SK-N-SH (cell line): ENCODE data around the gene CXCR5.

Experiments used
- CTCF ChIP-seq: fragments of 200-600 bp; sonication (generic); IDR thresholded peaks from 2 replicates; pipeline ENCODE4 v1.6.1; 2017; ENCODE audit warnings: antibody characterized with exemption, mild to moderate bottlenecking, moderate library complexity
- EP300 ChIP-seq, 2 experiments: IDR thresholded peaks; 2 replicates each; pipeline versions ENCODE4 v1.4.0 to v1.6.1; 2012; ENCODE audit warnings: borderline replicate concordance in 1 of 2, low read depth in 1 of 2, low read length in 1 of 2
- FOXJ3 ChIP-seq: sonication (generic); formaldehyde crosslinking; IDR thresholded peaks from 2 replicates; pipeline ENCODE4 v1.5.1; 2020; ENCODE audit warnings: mild to moderate bottlenecking, missing genetic modification reagents
- POLR2AphosphoS5 ChIP-seq: IDR thresholded peaks from 2 replicates; pipeline ENCODE4 v1.6.1; 2012; ENCODE audit warnings: low read depth, low read length
- RAD21 ChIP-seq: IDR thresholded peaks from 2 replicates; pipeline ENCODE4 v1.6.1; 2012; ENCODE audit warnings: mild to moderate bottlenecking, low read length
- RCOR1 ChIP-seq: fragments of 150-350 bp; IDR thresholded peaks from 2 replicates; pipeline ENCODE4 v1.6.1; 2017; ENCODE audit warnings: antibody characterized with exemption, low read length
- SIN3A ChIP-seq: IDR thresholded peaks from 2 replicates; pipeline ENCODE4 v1.6.1; 2012; ENCODE audit warnings: low read depth, mild to moderate bottlenecking, low read length, moderate library complexity, borderline replicate concordance
- SMC3 ChIP-seq: IDR thresholded peaks from 2 replicates; pipeline ENCODE4 v1.6.1; 2012; ENCODE audit warnings: low read depth, low read length, improper control_type of control experiment
- YY1 ChIP-seq: IDR thresholded peaks from 2 replicates; pipeline ENCODE4 v1.4.0; 2012; ENCODE audit warnings: low read depth, mild to moderate bottlenecking
- TF ChIP-seq, protein P1 (sequence below): IDR thresholded peaks from 2 replicates; pipeline ENCODE4 v1.4.0; 2012; ENCODE audit warnings: low read depth, borderline replicate concordance
- TF ChIP-seq, protein P2 (sequence below): IDR thresholded peaks from 2 replicates; pipeline ENCODE4 v1.4.0; 2012; ENCODE audit warnings: low read depth
- TF ChIP-seq, protein P3 (sequence below): fragments of 150-350 bp; IDR thresholded peaks from 2 replicates; pipeline ENCODE4 v1.6.1; 2017; ENCODE audit warnings: antibody characterized with exemption, low read length, low read depth, borderline replicate concordance
- TF ChIP-seq, protein P4 (sequence below): IDR thresholded peaks from 2 replicates; pipeline ENCODE4 v1.4.0; 2012; ENCODE audit warnings: low read depth, borderline replicate concordance

- no peak for TF ChIP-seq SIN3A
- TF ChIP-seq, protein P1, sequence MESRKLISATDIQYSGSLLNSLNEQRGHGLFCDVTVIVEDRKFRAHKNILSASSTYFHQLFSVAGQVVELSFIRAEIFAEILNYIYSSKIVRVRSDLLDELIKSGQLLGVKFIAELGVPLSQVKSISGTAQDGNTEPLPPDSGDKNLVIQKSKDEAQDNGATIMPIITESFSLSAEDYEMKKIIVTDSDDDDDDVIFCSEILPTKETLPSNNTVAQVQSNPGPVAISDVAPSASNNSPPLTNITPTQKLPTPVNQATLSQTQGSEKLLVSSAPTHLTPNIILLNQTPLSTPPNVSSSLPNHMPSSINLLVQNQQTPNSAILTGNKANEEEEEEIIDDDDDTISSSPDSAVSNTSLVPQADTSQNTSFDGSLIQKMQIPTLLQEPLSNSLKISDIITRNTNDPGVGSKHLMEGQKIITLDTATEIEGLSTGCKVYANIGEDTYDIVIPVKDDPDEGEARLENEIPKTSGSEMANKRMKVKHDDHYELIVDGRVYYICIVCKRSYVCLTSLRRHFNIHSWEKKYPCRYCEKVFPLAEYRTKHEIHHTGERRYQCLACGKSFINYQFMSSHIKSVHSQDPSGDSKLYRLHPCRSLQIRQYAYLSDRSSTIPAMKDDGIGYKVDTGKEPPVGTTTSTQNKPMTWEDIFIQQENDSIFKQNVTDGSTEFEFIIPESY, result no peak
- TF ChIP-seq, protein P2, sequence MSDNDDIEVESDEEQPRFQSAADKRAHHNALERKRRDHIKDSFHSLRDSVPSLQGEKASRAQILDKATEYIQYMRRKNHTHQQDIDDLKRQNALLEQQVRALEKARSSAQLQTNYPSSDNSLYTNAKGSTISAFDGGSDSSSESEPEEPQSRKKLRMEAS, result no peak
- TF ChIP-seq, protein P3, sequence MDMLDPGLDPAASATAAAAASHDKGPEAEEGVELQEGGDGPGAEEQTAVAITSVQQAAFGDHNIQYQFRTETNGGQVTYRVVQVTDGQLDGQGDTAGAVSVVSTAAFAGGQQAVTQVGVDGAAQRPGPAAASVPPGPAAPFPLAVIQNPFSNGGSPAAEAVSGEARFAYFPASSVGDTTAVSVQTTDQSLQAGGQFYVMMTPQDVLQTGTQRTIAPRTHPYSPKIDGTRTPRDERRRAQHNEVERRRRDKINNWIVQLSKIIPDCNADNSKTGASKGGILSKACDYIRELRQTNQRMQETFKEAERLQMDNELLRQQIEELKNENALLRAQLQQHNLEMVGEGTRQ, result no peak
- no peak for TF ChIP-seq POLR2AphosphoS5
- TF ChIP-seq CTCF, result no peak
- TF ChIP-seq, protein P4, sequence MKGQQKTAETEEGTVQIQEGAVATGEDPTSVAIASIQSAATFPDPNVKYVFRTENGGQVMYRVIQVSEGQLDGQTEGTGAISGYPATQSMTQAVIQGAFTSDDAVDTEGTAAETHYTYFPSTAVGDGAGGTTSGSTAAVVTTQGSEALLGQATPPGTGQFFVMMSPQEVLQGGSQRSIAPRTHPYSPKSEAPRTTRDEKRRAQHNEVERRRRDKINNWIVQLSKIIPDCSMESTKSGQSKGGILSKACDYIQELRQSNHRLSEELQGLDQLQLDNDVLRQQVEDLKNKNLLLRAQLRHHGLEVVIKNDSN, result no peak
- TF ChIP-seq SMC3, result no peak
- no peak for TF ChIP-seq YY1
- TF ChIP-seq FOXJ3, result no peak
- TF ChIP-seq RAD21, result no peak
- TF ChIP-seq RCOR1, result no peak
- TF ChIP-seq EP300 (IDR thresholded peaks at IDR 0.05; ENCODE audit: borderline replicate concordance in 1 of 2, low read depth in 1 of 2, low read length in 1 of 2), result no peak
Measured at GRCh38 chr11:118917481-118918127, 33.9 kb downstream of the CXCR5 start.
